ENCODE results near the gene C19orf12.

Gene C19orf12

DNA sequence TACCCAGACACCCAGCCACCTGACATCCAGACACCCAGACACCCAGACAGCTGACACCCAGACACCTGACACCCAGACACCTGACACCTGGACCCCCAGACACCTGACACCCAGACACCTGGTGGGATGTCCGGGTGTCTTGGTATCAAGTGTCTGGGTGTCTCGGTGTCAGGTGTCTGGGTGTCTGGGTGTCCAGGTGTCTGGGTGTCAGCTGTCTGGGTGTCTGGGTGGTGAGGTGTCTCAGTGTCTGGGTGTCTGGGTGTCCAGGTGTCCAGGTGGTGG lies 18.6 kb downstream of the C19orf12 start:
- DNase-seq (ENCODE audit: low read depth): no peak
- H3K4me3 ChIP-seq (ENCODE audit: low read depth, low read length): no peak overlapping the region
- TF ChIP-seq, protein P1, sequence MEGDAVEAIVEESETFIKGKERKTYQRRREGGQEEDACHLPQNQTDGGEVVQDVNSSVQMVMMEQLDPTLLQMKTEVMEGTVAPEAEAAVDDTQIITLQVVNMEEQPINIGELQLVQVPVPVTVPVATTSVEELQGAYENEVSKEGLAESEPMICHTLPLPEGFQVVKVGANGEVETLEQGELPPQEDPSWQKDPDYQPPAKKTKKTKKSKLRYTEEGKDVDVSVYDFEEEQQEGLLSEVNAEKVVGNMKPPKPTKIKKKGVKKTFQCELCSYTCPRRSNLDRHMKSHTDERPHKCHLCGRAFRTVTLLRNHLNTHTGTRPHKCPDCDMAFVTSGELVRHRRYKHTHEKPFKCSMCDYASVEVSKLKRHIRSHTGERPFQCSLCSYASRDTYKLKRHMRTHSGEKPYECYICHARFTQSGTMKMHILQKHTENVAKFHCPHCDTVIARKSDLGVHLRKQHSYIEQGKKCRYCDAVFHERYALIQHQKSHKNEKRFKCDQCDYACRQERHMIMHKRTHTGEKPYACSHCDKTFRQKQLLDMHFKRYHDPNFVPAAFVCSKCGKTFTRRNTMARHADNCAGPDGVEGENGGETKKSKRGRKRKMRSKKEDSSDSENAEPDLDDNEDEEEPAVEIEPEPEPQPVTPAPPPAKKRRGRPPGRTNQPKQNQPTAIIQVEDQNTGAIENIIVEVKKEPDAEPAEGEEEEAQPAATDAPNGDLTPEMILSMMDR (conservative IDR thresholded peaks at IDR 0.05; ENCODE audit: low read depth, low read length): no peak

DNA sequence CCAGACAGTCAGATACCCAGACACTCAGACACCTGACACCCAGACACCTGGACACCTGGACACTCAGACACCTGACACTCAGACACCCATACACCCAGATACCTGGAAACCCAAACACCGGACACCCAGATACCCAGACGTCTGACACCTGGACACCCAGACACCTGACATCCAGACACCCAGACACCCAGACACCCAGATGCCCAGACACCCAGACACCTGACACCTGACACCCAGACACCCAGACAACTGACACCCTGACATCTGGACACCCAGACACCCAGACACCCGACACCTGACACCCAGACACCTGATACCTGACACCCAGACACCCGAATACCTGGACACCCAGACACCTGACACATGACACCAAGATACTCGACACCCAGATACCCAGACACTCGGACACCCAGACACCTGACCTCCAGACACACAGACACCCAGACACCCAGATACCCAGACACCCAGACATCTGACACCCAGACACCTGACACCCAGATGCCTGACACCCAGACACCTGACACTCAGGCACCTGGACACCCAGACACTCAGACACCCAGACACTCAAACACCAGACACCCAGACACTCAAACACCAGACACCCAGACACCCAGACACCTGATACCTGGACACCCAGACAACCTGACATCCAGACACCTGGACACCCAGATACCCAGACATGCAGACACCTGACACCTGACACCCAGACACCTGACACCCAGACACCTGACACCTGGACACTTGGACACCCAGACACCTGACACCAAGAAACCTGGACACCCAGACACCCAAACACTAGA lies 19.1 kb downstream of the C19orf12 start:
- H3K4me3 ChIP-seq (ENCODE audit: low read depth, low read length): no peak overlapping the region
- TF ChIP-seq, protein P1 (conservative IDR thresholded peaks at IDR 0.05; ENCODE audit: low read depth, low read length): no peak
- no peak for DNase-seq (ENCODE audit: low read depth)

- TF ChIP-seq, protein P1 (conservative IDR thresholded peaks at IDR 0.05; ENCODE audit: low read depth, low read length): peak; percentile 90
- peak; percentile 76 for DNase-seq (ENCODE audit: low read depth)
- H3K4me3 ChIP-seq (ENCODE audit: low read depth, low read length): no peak overlapping the region
Observed at GRCh38 chr19:29694669-29695627, 20.1 kb downstream of the C19orf12 start.

GRCh38 chr19:29694161-29694560 lies 20.9 kb downstream of the C19orf12 start:
- DNase-seq (ENCODE audit: low read depth): no peak
- TF ChIP-seq, protein P1 (conservative IDR thresholded peaks at IDR 0.05; ENCODE audit: low read depth, low read length): no peak
- no peak overlapping the region for H3K4me3 ChIP-seq (ENCODE audit: low read depth, low read length)

GRCh38 chr19:29690842-29691241 lies 24.2 kb downstream of the C19orf12 start:
- peak; percentile 65 for DNase-seq (ENCODE audit: low read depth)
- TF ChIP-seq, protein P1 (conservative IDR thresholded peaks at IDR 0.05; ENCODE audit: low read depth, low read length): peak; percentile 58
- H3K4me3 ChIP-seq (ENCODE audit: low read depth, low read length): no peak overlapping the region

DNA sequence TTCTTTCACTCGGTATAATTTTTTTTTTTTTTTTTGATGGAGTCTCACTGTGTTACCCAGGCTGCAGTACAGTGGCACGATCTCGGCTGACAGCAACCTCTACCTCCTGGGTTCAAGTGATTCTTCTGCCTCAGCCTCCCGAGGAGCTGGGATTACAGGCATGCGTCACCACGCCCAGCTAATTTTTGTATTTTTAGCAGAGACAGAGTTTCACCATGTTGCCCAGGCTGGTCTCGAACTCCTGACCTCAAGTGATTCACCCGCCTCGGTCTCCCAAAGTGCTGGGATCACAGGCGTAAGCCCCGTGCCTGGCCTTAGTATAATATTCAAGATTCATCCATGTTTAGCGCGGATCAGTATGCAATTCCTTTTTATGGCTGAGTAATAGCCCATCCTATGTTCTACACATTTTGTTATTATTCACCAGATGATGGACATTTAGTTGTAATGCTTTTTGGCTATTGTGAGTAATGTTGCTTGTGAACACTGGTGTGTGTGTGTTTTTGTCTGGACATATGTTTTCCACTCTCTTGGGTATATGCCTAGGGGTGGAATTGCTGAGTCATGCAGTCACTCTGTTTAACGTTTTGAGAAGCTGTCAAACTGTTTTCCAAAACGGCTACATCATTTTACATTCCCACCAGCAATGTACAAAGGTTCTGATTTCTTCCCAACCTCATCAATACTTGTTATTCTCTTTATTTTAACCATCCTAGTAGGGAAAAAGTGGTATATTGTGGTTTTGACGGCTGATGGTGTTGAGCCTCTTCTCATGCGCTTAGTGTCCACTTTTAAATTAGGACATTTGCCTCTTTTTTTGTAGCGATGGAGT lies 26.9 kb downstream of the C19orf12 start:
- peak; percentile 81 for DNase-seq (ENCODE audit: low read depth)
- no peak overlapping the region for H3K4me3 ChIP-seq (ENCODE audit: low read depth, low read length)
- TF ChIP-seq, protein P1 (conservative IDR thresholded peaks at IDR 0.05; ENCODE audit: low read depth, low read length): no peak

All from choroid plexus epithelial cell (primary cell).